DND-41 (cell line): ENCODE data around the gene SLC35A5.

Experiments used
- EZH2 ChIP-seq: IDR thresholded peaks from 3 replicates; pipeline ENCODE4 v1.6.1; 2012; ENCODE audit warnings: borderline replicate concordance, low read depth, mild to moderate bottlenecking, moderate library complexity, low read length, inconsistent platforms; ENCODE audit not compliant: severe bottlenecking
- TF ChIP-seq, protein P1 (sequence below): IDR thresholded peaks from 2 replicates; pipeline ENCODE4 v1.5.1; 2012; ENCODE audit warnings: borderline replicate concordance, low read length, moderate library complexity, mild to moderate bottlenecking; ENCODE audit not compliant: poor library complexity, severe bottlenecking; ENCODE audit errors: extremely low read depth

DNA sequence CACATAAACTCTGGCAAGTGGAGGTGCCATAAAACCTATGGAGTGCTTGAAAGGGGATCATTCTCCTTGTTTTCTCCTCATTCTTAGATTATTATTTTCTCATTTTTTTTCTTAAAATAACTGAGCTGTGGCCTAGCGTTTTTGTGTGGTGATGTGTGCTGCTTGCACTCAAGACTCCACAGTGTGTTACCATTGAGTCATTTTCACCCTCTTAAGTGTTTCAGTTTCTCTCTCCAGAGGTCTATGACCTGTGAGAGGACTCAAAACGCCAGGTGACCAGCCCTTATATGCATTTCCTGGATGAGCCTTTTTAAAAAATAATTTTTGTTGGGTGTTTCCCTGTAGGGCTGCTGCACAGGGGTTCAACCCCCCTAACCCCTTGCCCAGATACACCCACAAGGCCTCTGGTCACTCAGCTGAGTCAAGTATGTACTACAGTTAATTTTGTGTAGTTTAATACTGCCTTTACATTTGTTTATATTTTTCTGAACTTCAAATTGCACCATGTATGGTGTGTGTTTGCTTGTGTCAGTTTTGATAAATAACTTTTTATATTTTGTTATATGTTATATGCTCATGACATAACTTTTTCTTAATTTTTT lies 47.2 kb upstream of the SLC35A5 start:
- TF ChIP-seq, protein P1, sequence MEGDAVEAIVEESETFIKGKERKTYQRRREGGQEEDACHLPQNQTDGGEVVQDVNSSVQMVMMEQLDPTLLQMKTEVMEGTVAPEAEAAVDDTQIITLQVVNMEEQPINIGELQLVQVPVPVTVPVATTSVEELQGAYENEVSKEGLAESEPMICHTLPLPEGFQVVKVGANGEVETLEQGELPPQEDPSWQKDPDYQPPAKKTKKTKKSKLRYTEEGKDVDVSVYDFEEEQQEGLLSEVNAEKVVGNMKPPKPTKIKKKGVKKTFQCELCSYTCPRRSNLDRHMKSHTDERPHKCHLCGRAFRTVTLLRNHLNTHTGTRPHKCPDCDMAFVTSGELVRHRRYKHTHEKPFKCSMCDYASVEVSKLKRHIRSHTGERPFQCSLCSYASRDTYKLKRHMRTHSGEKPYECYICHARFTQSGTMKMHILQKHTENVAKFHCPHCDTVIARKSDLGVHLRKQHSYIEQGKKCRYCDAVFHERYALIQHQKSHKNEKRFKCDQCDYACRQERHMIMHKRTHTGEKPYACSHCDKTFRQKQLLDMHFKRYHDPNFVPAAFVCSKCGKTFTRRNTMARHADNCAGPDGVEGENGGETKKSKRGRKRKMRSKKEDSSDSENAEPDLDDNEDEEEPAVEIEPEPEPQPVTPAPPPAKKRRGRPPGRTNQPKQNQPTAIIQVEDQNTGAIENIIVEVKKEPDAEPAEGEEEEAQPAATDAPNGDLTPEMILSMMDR: no peak
- TF ChIP-seq EZH2: no peak
